Measurements from ENCODE around the gene PP2D1.
"Not testable (repeated sequence)": the region's sequence is repeated elsewhere in the genome, so short reads cannot be mapped to it uniquely, and the experiment has no call there.

PP2D1 gene

GRCh38 chr3:19967208-19967607, 44.9 kb downstream of the PP2D1 start:
- DNase-seq = no peak

- DNase-seq = no peak
These were observed 50.1 kb downstream of the PP2D1 start for GRCh38 chr3:19961960-19962359.

- DNase-seq = no peak
These were observed 51.4 kb downstream of the PP2D1 start for GRCh38 chr3:19960696-19961095.

- DNase-seq = no peak
These were observed 52.6 kb downstream of the PP2D1 start for GRCh38 chr3:19959505-19959904.

GRCh38 chr3:19957354-19957753, 54.7 kb downstream of the PP2D1 start:
- DNase-seq = not testable (repeated sequence)

- DNase-seq = no peak
These were observed 57.4 kb downstream of the PP2D1 start for GRCh38 chr3:19954676-19955075.

- DNase-seq = no peak
These were observed 61.7 kb downstream of the PP2D1 start for GRCh38 chr3:19950316-19950715.

- DNase-seq = no peak
These were observed 63.9 kb downstream of the PP2D1 start for GRCh38 chr3:19948226-19948591.

GRCh38 chr3:19947549-19948225, 64.4 kb downstream of the PP2D1 start:
- peak; percentile 64 for DNase-seq

- DNase-seq = peak; percentile 98
These were observed 65.1 kb downstream of the PP2D1 start, which contains the start of gene RAB5A for GRCh38 chr3:19946832-19947548. Gene RAB5A, plus strand, starts transcription at chr3:19947097. Its CDS starts 3,802 bp downstream, at chr3:19950899.

- DNase-seq = no peak
These were observed 65.9 kb downstream of the PP2D1 start for GRCh38 chr3:19945969-19946831.

GRCh38 chr3:19945534-19945933, 66.5 kb downstream of the PP2D1 start:
- no peak for DNase-seq

- DNase-seq = no peak
These were observed 71.4 kb downstream of the PP2D1 start for GRCh38 chr3:19940643-19941042.

- no peak for DNase-seq
These were observed 73.8 kb downstream of the PP2D1 start for GRCh38 chr3:19938295-19938627.

GRCh38 chr3:19937459-19938294, 74.4 kb downstream of the PP2D1 start:
- DNase-seq = no peak

Measured in CD4-positive, alpha-beta T cell treated with Interleukin-10 for 1 hour (primary cell).